ENCODE data around the gene MXRA8. TPM values are rescaled to one million over a fixed set of nuclear protein-coding genes. Genes with fewer than 3 reads are reported as not detected.

The MXRA8 gene
- total RNA-seq, 1 donor from 2014 or later, result 73.1 TPM

DNA sequence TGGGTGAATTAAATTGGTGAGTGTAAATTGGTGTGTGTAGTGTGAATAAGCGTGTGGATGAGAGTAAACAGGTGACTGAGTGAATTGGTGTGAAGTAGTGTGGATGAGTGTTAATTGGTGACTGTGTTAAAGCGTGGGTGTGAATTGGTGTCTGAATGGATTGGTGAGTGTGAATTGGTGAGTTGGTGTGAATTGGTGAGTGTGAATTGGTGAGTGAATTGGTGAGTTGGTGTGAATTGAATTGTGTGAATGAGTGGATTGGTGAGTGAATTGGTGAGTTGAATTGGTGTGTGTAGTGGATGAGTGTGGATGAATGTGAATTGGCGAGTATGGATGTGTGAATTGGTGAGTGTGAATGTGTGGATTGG is 8.3 kb upstream of the MXRA8 start:
- no peak for DNase-seq (ENCODE audit: low spot score)

DNA sequence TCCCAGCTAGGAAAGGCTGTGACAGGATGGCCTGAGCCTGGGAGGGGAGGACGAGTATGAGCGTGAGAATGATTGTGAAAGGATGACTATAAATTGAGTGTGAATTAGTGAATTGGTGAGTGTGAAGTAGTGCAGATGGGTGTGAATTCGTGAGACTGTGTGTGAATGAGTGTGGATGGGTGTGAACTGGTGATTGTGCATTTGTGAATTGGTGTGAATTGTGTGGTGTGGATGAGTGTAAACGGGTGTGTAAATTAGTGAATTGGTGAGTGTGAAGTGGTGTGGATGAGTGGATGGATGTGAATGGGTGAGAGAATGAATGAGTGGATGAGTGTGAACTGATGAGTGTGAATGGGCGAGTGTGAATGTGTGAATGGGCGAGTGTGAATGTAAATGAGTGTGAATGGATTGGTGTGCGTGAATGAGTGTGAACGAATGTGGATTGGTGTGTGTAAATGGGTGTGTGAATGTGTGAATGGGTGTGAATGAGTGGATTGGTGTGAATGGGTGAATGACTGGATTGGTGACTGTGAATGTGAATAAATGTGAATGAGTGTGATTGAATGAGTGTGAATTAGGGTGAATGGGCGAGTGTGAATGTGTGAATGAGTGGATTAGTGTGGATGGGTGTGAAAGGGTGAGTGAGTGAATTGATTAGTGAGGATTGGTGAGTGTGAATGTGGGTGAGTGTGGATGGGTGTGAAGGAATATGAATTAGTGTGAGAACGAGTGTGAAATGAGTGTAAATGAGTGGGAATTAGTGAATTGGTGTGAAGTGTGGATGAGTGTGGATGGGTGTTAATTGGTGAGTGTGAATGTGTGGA is 7.7 kb upstream of the MXRA8 start:
- no peak for DNase-seq (ENCODE audit: low spot score)

DNA sequence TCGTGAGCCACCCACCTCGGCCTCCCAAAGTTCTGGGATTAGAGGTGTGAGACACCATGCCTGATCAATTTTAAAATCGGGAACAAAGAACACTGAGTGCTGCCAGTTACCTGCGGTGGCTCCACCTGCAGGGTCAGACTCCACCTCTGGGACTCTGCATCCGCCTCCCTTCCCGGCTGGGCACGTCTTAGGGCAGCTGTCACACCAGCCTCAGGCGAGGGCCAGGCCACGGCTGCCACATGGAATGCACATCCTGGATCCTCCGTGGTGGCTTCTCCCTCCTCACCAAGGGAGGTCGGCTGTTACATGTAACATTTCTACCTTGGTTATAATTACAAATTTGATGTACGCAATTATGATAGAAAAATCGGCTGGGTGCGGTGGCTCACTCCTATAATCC is 5.9 kb upstream of the MXRA8 start:
- DNase-seq (ENCODE audit: low spot score), result no peak

DNA sequence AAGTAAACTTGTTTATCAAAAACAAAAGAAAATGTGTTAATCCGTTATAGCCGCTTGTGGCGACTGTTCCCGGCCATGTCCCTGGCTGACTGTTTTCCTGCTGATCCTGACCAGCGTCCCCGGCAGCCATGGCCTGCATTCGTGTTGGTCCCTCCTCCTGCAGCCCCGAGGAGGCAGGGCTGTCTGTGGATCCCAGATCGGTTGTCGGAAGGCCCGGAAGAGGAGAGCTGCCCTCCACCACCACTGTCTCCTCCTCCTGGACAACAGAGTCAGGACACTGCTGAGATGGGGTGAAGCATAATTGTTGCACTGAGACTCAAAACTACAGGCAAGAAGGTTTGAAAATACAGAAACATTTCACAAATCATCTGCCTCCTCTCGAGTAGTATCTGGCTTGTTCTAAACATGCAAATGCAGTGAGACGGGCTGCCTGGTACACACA is 3.6 kb upstream of the MXRA8 start:
- no peak for DNase-seq (ENCODE audit: low spot score)

DNA sequence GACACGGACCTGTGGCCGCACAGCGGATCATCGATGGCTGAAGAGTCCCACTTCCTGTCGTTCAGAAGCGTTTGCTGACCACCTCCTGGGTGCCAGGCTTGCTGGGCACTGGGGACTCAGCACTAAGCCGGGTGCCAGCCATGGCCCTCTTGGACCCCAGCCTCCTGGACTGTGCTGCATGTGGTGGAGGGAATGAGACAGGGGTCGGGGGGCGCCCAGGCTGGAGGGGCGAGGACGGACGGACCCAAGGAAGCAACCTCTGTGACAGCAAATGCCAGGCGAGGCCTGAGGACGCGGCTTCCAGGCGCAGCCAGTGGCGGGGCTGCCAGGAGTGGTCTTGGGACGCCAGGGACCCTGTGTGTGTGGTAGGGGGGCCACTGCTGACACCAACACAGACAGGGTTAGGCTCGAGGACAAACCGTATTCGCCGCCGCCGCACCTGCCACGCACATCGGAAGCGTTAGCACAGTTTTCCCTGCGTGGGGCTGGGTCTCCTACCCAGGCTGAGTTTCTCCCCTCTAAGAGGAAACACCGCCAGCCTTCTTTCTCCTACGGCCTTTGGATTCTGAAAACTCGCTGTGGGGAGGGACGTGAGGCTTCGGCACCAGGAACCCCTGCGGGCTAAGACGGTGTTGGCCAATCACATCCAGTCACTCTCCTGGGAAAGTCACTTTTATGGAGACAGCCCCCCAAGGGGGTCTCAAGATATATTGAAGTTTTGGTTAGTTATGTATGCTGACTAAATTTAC is 3.1 kb upstream of the MXRA8 start:
- DNase-seq (ENCODE audit: low spot score), result no peak

DNA sequence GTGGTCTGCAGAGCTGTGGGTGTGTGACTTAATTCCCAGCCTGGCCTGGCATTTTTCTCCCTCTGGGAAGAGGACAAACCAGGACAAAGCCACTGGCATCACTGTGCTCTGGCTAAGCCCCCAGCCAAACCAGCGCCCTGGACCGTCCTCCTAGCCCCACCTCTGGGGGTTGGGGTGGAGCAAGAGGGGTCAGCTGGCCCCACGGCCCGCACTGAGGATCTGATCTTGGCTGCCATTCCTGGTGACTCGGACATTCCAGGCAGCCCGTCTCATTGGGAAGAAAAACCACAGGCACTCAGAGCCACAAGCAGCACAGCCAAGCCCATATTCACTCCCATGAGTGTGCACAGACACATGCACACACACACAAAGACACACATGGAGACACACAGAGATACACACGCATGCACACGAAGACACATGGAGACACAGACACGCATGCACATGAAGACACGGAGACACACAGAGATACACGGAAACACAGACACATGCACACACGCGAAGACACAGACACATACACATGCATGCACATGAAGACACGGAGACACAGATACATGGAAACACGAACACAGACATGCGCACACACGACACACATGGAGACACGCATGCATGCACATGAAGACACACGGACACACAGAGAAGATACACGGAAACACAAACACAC is 2.3 kb upstream of the MXRA8 start:
- peak; percentile 40 for DNase-seq (ENCODE audit: low spot score)

DNA sequence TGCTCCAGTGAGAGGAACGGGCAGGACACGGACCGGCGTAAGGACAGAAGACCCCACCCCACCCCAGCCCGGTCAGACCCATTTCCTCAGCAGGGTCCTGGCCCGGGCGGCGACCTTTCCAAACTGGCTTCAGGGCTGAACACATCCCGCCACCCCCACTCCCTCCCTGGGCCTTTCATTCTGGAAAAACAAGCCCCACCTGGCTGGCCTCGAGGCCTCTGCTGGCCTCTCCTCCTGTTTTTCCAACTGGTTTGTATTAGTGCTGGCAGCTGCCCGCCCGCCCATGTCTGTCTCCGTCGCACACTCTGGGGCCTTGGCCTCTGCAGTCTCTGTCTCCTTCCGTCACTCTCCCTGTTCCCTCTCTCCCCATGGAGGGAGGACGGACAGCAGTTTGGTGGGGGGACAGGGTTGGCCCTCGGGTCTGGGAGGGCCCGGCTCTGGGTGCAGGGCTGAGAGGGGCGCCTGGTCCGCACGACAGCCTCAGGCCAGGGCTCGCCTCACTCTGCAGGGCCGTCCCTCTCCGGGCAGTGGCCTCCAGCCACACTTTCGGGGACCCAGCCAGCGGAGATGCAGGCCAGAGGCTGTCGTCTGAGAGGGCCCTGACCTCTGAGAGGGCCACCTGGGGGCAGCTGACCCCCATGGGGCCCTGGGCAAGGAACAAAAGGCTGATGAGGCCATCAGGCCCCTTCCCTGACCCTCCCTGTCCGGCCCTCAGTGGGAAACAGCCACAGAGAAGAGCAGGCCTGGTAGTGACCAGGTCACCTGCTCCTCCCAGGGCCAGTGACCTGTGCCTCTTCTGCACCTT is 1.5 kb upstream of the MXRA8 start:
- DNase-seq (ENCODE audit: low spot score), result no peak

DNA sequence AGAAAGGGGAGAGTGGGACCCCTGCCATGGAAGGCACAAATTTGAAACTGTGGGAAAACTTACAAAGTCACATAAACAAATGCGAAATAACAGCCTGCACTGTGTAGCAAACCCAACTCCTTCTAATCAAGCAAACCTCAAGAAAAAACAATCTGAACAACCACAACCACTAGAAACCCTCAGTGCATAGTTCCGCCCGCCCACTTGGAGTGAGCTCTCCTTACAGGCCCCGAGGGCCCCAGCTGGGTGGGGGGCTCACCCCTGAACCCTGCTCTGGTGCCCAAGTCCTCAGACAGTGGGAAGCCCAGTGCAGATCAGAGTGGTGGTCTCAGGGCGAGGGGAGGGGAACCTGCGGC is 931 bp upstream of the MXRA8 start:
- no peak for DNase-seq (ENCODE audit: low spot score)

DNA sequence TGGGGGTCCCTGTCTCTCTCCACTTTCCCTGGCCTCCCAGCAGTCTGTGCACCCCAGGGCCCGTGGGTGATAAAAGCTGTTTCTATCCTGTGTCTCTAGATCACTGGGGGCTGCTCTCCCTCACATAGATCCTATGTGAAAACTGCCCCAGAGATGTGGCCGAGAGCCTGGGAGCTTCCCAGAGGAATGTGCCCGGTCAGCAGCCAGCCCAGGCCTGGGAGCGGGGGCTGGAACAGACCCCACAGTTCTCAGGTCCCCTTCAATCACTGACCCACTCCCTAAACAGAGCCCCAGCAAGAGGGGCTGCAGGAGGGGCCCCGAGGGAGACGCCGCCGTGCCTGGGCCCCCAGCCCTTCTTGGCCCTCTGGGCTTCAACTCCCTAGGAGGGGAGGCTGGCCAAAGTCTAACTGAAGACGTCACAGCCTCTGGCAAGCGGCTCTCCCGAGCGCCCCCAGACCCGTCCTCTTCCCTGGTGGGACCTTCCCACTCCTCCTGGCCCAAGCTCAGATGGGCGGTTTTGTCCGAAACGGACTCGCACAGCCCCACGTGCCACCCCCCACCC is 403 bp downstream of the MXRA8 start:
- DNase-seq (ENCODE audit: low spot score), result no peak

DNA sequence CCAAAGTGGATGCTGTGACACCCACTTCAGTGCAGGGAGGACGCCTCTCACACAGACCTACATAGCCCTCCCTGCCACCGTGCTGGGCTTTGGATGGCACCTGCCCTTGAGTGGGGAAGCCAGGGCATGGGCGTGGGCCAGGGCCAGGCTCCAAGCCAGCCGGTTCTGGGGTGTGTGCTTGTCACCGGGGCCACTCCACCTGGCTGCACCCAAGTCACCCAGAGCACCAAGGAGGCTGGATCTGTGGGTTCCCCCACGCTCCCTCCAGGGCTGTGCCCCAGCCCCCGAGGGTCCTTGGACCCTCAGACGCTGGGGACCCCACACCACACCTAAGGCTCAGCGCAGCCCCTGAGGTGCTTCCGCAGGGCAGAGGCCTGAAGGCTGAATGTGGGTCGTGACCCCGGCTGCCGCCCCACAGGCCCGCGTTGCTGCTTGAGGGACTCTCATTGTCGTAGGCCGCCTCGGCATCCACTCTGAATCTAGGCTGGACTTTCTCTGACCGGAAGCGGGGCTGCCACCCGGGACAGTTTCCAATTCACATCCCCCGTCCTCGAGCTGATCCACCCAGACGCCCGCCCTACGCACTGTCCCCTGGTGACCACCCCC is 1.5 kb downstream of the MXRA8 start:
- DNase-seq (ENCODE audit: low spot score), result no peak

DNA sequence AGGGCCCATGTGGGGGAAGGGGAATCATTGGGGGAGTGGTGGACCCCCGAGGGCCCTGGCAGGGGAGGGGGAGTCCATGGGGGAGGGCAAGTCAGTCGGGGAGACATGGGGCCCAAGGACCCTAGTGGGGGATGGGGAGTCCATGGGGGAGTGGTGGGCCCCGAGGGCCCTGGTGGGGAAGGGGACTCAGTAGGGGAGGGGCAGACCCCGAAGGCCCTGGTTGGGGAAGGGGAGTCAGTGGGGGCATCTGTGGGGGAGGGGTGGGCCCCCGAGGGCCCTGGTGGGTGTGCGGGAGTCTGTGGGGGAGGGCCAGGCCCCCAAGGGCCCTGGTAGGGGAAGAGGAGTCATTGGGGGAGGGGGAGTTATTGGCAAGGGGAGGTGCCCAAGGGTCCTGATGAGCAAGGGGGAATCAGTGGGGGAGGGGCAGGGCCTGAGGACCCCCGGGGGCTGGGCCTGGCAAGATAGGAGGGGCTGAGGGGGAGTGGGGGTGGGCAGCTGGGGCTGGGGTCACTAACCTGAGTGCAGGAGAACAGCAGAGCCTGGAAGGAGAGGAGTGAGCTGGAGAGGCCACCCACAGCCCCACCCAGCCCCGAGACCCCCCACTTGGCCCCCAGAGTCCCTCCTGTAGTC is 2.1 kb downstream of the MXRA8 start:
- no peak for DNase-seq (ENCODE audit: low spot score)

DNA sequence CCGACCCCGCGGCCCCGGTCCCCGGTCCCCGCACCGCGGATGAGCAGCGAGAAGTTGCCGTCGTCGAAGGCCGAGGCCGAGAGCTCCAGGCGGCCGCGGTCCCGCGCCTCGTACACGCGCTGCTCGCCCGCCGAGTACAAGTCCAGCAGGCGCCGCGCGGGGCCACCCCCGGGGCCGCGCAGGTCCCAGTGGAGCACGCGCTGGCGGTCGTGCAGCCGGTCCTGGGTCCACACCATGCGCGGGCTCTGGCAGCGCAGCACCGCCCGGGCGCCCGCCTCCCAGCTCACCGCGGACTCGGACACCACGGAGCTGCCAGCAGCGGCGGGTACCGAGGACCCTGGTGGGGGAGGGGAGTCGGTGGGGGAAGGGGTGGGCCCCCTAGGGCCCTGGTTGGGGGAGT is 2.9 kb downstream of the MXRA8 start:
- DNase-seq (ENCODE audit: low spot score), result no peak

DNA sequence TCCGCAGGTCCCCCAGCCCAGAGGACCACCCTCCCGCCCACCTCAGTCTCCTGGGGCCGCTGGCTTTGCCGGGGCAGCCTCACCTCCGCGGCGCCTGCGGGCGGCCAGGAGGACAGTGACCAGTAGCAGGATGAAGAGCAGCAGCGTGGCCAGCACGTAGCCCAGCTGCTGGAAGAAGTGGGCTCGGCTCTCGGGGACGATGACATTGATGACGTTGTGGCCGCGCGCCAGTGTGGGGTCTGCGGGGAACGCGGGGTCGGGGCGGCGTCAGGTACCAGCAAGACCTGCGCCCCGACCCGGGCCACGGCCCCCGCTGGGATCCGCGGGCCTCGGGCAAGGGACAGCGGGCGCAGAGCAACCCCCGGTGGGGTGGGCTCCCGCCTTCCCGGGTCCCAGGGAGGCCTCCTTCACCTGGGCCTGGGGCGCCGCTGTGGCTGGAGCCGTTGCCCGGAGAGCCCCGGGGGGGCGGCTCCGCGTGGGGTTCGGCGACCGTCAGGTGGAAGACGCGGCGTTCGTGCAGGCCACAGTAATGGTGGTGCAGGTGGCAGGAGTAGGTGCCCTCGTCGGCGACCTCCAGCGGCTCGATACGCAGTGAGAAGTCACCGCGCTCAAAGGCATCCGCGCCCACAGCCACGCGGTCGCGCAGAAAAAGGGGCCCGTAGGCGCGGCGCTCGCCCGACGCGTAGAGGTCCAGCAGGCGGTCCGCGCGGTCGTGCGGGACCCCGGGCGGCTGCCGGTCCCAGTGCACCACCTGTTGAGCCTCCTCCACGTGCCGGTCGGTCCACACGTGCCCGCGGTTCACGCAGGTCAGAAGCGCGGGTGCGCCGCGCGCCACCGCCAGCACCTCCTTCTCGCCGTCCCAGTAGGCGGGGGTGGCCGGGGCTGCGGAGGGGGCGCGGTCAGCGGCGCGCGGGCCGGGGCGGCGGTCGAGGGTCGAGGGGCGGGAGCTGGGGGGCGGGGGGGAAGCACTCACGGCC is 3.8 kb downstream of the MXRA8 start:
- DNase-seq (ENCODE audit: low spot score), result no peak

DNA sequence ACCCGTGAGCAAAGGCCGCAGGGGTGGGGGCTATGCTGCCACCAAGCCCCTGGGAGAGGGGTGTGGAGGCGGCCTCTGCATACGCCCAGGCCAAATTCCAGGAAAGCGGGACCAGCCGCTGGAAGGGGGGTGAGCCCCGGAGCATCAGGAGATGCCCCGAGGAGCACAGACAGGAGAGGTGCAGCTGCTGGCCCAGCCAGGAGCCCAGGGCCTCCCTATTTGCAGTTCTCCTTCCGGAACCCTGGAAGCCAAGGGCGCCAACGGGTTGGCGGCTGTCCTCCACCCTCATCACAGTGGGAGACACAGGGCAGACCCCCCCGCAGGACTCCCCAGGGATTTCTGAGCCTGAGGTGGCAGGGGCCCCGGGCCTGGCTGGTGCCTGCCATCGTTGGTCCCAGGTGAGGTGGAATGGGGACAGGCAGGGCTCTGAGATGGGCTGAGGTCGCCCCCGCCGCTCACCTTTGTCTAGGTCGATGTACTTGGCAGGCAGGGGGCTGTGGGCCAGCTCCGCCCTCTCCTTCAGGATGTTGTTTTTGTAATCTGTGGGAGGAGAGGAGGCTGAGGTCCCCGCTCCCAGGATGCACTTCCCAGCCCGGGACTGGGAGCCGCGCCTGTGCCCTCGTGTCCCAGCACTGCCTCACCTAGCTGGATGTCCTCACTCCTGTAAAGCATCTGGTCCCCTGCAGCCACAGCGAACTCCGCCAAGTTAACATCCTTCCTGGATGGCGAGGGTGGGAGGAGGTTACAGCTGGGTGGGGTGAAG is 4.8 kb downstream of the MXRA8 start:
- no peak for DNase-seq (ENCODE audit: low spot score)

DNA sequence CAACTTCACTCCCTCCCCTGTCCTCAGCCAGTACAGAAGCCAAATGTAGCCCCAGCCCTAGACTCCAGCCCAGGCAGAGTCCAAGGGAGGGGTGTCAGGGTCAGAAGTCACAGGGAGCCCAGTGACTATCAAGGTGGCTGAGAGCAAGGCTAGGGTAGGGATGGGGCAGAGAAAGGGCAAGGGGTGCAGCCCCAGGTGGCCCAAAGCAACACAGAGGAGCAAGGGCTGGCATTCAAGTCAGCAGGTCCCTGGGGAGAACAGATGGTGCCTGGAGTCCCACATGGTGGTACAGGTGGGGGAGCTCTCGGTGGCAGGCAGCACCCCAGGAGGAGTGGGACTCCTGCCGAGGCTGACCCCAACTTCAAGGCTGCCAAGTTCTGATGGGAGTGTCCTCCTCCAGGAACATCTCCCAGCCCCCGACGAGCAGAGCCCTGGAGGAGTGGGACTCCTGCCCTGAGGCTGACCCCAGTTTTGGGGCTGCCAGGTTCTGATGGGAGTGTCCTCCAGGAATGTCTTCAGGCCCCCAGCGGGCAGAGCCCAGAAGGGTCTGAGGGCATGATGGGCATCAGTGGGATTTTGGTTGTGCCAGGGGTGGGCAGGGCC is 5.5 kb downstream of the MXRA8 start:
- no peak for DNase-seq (ENCODE audit: low spot score)

DNA sequence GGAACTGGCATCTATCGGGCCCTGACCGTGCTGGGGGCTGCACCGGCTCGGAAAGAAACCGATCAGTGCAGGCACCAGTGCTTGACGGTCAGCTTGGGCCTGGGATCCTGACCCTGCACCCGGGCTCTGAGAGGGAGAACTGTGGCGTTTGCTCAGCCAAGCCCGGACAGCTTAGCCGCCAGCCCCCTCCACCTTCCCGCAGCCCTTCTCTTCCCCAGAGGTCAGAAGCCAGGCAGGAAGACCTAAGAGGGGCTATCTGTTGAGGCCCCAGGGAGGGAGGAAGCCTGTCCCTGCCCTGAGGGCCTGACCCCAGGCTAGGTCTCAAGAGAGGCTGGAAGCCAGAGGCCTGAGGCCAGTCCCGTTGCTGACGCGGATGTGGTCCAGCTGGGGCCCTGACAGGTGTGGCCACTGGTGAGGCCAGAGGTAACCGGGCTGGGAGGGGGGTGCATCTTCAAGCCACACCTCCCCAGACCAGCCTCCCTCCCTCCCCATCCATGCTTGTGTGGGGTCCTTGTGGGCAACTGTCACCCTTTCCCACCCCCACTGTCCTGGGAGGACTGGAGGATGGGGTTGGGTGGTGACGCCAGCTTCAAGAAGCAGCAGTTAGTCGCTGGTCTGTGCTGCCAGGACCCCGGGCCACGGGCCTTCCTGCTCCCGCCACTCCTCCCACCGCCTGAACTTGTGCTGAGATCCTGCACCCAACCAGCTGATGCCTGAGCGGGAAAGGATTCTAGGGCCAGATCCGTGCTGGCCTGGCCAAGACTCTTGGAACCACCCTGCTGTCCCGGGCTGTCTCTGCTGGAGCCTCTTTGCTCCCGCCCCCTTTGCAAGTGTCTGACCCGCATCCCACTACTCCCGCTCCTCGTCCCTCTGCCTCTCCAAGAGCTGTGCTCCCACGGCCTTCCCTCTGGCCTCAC is 6.6 kb downstream of the MXRA8 start:
- no peak for DNase-seq (ENCODE audit: low spot score)
